ENCODE data around the gene NUDT16L1.

Gene NUDT16L1

GRCh38 chr16:4656695-4657686, 36.4 kb upstream of the NUDT16L1 start:
- Histone ChIP-seq H3K36me3 (ENCODE audit: insufficient read depth, low read length) (peaks cover 59% of the 10 kb centered on the region), H3K27me3 (ENCODE audit: insufficient read depth, low read length) (no peaks in the 10 kb centered on the region), H2AFZ (ENCODE audit: low read depth, low read length) (no peak overlapping the region), H3K9me3 (ENCODE audit: low read length) (no peaks in the 10 kb centered on the region), H3K4me3 (ENCODE audit: low read length) (no peak overlapping the region), H3K4me1 (ENCODE audit: insufficient read depth, low read length) (peaks cover 15% of the 10 kb centered on the region)

DNA sequence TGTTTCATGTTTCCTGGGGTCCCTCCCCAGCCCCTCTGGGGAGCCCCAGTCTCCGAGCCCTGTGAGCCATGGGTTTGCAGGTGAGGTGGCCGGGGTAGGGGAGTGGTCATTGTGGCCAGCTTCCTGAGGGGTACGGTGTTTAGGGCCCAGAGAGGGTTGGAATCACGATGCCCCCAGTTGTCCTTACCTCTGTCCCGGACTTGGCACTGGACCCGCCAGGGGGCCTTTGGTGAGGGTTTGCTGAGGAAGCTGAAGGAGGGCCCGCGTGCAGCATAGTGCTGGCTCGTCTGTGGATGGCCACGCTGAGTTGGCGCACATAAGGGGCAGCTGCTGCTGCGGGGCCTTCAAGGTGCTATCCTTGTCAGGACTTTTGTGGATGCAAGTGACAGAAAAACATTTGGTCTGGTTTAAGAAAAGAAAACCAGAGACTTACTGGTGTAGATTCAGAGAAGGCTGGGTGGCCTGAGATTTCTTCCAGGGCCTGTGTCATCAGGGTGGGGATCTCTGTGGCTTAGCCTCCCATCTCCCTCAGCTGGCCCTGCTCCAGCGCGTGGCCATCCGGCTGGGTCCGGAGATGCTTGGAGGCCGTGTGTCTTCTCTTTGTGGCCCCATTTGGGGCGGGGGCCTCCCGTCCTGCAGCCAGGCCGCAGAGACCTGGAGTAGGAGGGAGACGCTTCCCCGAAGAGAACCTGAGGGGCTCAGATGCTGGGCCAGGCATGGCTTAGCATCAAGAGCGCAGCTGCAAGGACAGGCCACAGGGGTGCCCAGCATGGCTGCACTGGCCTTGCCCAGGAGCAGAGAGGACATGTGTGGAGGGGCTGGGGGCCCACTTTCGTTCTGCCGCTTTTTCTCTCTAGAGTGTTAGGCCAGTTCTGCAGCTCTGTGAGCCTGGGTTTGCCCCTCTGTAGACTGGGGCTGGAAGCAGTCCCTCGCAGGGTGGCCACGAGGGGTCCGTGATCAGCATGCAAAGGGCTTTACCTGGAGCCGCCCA, 33.7 kb upstream of the NUDT16L1 start:
- Histone ChIP-seq H2AFZ (ENCODE audit: low read depth, low read length) (no peak overlapping the region), H3K27me3 (ENCODE audit: insufficient read depth, low read length) (no peaks in the 10 kb centered on the region), H3K4me3 (ENCODE audit: low read length) (no peak overlapping the region), H3K4me1 (ENCODE audit: insufficient read depth, low read length) (peaks cover 15% of the 10 kb centered on the region), H3K9me3 (ENCODE audit: low read length) (no peaks in the 10 kb centered on the region), H3K36me3 (ENCODE audit: insufficient read depth, low read length) (peaks cover 52% of the 10 kb centered on the region)

- no peak overlapping the region for H3K4me3 ChIP-seq (ENCODE audit: low read length)
- H3K4me1 ChIP-seq (ENCODE audit: insufficient read depth, low read length) = peaks cover 15% of the 10 kb centered on the region
- no peaks in the 10 kb centered on the region for H3K9me3 ChIP-seq (ENCODE audit: low read length)
- H3K36me3 ChIP-seq (ENCODE audit: insufficient read depth, low read length) = peaks cover 46% of the 10 kb centered on the region
- H2AFZ ChIP-seq (ENCODE audit: low read depth, low read length) = no peak overlapping the region
- no peaks in the 10 kb centered on the region for H3K27me3 ChIP-seq (ENCODE audit: insufficient read depth, low read length)
Measured at GRCh38 chr16:4660454-4661007, 32.8 kb upstream of the NUDT16L1 start.

DNA sequence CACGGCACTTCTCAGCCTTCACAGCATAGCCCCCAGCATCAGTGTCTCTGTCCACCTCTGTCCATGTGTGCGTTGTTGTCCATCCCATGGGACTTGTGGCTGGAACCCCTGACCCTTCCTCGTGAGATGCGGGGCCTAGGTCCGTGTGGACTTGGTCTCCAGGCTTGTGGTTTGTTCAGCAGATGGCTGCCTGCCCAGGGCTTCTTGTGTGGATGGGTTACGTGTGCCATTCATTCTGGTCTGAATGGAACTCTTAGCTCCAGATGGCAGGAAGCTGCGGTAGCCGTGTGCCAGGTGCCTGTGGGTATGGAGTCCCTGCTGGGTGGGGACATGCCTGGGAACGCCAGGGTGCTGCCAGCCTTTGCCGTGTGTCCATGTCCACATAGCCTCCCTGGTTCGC, 31.7 kb upstream of the NUDT16L1 start:
- Histone ChIP-seq H3K9me3 (ENCODE audit: low read length) (no peaks in the 10 kb centered on the region), H3K36me3 (ENCODE audit: insufficient read depth, low read length) (peaks cover 43% of the 10 kb centered on the region), H3K4me3 (ENCODE audit: low read length) (no peak overlapping the region), H3K27me3 (ENCODE audit: insufficient read depth, low read length) (no peaks in the 10 kb centered on the region), H3K4me1 (ENCODE audit: insufficient read depth, low read length) (peaks cover 15% of the 10 kb centered on the region), H2AFZ (ENCODE audit: low read depth, low read length) (no peak overlapping the region)

- H3K4me3 ChIP-seq (ENCODE audit: low read length) = no peak overlapping the region
- no peaks in the 10 kb centered on the region for H3K9me3 ChIP-seq (ENCODE audit: low read length)
- peaks cover 48% of the 10 kb centered on the region for H3K36me3 ChIP-seq (ENCODE audit: insufficient read depth, low read length)
- no peaks in the 10 kb centered on the region for H3K27me3 ChIP-seq (ENCODE audit: insufficient read depth, low read length)
- H3K4me1 ChIP-seq (ENCODE audit: insufficient read depth, low read length) = peaks cover 15% of the 10 kb centered on the region
- H2AFZ ChIP-seq (ENCODE audit: low read depth, low read length) = no peak overlapping the region
Measured at GRCh38 chr16:4663465-4663776, 29.9 kb upstream of the NUDT16L1 start.

DNA sequence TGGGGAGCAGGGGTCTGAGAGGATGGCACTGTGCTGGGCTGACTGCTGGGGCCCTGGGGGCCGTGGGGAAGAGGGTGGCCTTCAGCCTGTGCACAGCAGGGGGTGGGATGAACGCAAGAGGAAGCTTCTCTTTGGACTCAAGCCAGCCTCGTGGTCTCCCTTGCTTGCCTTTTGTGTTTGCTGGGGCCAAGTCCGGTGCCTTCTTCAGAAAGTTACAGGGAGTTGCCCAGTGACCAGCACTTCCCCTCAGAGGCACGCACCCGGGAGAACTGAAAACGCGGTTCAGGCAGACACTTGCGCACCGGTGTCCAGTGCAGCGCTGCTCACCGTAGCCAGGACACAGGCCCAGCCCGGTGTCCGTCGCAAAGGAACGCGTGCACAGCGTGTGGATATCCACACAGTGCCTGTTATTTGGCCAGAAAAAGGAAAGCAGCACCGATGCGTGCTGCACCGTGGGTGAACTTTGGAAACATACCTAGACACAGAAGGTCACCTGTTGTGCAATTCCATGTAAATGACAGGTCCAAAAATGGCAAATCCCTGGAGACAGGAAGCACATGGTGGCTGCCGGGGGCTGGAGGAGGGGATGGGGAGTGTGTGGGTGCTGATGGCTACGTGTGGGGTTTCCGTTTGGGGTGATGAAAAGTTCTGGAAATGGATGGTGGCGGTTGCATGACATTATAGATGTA, 29.4 kb upstream of the NUDT16L1 start:
- H3K4me1 ChIP-seq (ENCODE audit: insufficient read depth, low read length) = peaks cover 15% of the 10 kb centered on the region
- no peak overlapping the region for H2AFZ ChIP-seq (ENCODE audit: low read depth, low read length)
- H3K36me3 ChIP-seq (ENCODE audit: insufficient read depth, low read length) = peaks cover 48% of the 10 kb centered on the region
- H3K27me3 ChIP-seq (ENCODE audit: insufficient read depth, low read length) = no peaks in the 10 kb centered on the region
- no peaks in the 10 kb centered on the region for H3K9me3 ChIP-seq (ENCODE audit: low read length)
- H3K4me3 ChIP-seq (ENCODE audit: low read length) = no peak overlapping the region

DNA sequence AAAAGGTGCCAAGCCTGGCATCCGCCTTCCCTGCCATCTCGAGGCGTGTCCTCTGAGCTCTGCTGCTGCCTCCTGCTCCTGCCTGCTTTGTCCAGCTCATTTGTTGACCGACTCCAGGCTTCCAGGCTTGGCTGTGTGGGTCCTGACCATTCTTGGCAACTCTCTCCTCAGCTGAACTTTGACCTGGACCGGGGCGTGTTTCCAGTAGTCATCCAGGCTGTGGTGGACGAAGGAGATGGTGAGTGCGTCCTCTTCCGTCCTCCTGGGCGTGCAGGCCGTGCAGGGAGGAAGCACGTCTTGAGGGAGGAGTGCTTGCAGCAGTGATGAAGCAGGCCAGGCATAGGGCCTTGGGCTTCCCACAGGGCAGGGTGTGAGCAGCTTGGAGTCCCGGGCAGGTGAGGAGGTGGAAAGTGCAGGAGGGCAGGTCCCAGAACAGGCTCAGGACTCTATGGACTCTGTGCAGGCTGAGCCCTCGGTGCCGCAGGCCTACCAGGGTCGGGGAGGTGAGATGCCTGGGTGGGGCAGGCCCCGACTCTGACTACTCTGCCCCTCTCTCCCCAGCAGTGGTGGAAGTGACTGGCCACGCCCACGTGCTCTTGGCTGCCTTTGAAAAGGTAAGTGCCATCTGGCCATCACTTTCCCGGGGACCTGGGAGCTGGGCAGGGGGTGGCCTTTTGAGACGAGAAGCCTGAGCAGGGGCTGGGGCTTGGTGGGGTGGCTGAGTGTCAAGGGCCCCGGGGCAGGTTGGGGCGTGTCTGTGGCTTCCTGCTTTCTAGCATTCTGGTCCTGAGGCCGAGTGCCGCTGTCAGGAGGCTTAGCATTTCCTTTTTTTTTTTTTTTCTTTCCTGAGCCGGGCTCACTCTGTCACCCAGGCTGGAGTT, 28.6 kb upstream of the NUDT16L1 start:
- Histone ChIP-seq H2AFZ (ENCODE audit: low read depth, low read length) (no peak overlapping the region), H3K4me1 (ENCODE audit: insufficient read depth, low read length) (peaks cover 12% of the 10 kb centered on the region), H3K36me3 (ENCODE audit: insufficient read depth, low read length) (peaks cover 56% of the 10 kb centered on the region), H3K27me3 (ENCODE audit: insufficient read depth, low read length) (no peaks in the 10 kb centered on the region), H3K9me3 (ENCODE audit: low read length) (no peaks in the 10 kb centered on the region), H3K4me3 (ENCODE audit: low read length) (no peak overlapping the region)

- Histone ChIP-seq H2AFZ (ENCODE audit: low read depth, low read length) (no peak overlapping the region), H3K4me1 (ENCODE audit: insufficient read depth, low read length) (no peaks in the 10 kb centered on the region), H3K36me3 (ENCODE audit: insufficient read depth, low read length) (peaks cover 65% of the 10 kb centered on the region), H3K9me3 (ENCODE audit: low read length) (no peaks in the 10 kb centered on the region), H3K4me3 (ENCODE audit: low read length) (no peak overlapping the region), H3K27me3 (ENCODE audit: insufficient read depth, low read length) (no peaks in the 10 kb centered on the region)
Measured at GRCh38 chr16:4666537-4667202, 26.7 kb upstream of the NUDT16L1 start.

- Histone ChIP-seq H3K4me1 (ENCODE audit: insufficient read depth, low read length) (no peaks in the 10 kb centered on the region), H3K36me3 (ENCODE audit: insufficient read depth, low read length) (peaks cover 62% of the 10 kb centered on the region), H2AFZ (ENCODE audit: low read depth, low read length) (no peak overlapping the region), H3K9me3 (ENCODE audit: low read length) (no peaks in the 10 kb centered on the region), H3K4me3 (ENCODE audit: low read length) (no peak overlapping the region), H3K27me3 (ENCODE audit: insufficient read depth, low read length) (no peaks in the 10 kb centered on the region)
Measured at GRCh38 chr16:4667203-4667963, 26.0 kb upstream of the NUDT16L1 start.

DNA sequence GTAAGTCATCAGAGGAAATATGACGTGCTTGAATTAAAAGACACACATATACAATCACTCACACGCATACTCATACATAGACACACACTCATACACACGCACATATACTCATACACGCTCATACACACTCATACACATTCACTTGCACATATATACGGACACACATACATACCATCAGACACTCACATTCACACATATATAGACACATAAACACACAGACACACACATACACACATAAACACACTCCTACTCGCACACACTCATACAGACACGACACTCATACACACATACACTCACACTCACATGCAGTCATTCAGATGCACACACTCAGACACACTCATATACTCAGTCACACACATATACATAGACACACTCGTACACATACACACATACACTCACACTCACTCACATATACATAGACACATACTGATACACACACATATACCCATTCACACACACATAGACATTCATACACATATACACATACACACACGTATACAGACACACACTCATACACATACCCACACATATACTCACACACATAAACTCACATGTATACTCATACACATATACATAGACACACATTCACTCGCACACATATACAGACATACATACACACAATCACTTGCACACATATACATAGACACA, 24.9 kb upstream of the NUDT16L1 start:
- no peaks in the 10 kb centered on the region for H3K27me3 ChIP-seq (ENCODE audit: insufficient read depth, low read length)
- no peak overlapping the region for H2AFZ ChIP-seq (ENCODE audit: low read depth, low read length)
- H3K4me3 ChIP-seq (ENCODE audit: low read length) = no peak overlapping the region
- no peaks in the 10 kb centered on the region for H3K9me3 ChIP-seq (ENCODE audit: low read length)
- H3K4me1 ChIP-seq (ENCODE audit: insufficient read depth, low read length) = no peaks in the 10 kb centered on the region
- peaks cover 67% of the 10 kb centered on the region for H3K36me3 ChIP-seq (ENCODE audit: insufficient read depth, low read length)
